Activated effector memory CD4-positive, alpha-beta T cell treated with anti-CD3 and anti-CD28 coated beads, Interleukin-2, amount 50 U/mL, for 16 hours (primary cell): Measurements from ENCODE around the gene SNORC.

Experiments used
- DNase-seq: peaks from one replicate; pipeline ENCODE4 v3.0.0-alpha.2; 2020

Gene SNORC

GRCh38 chr2:232927793-232928550 is 57.9 kb downstream of the SNORC start:
- no peak for DNase-seq
